HG03280 (cell line): ENCODE results near the gene BIRC6.

Source experiments
- ATAC-seq: cut with Tn5 transposase; IDR thresholded peaks from one replicate; pipeline ENCODE4 v1.9.1; 2021; ENCODE audit warnings: mild to moderate bottlenecking, moderate library complexity; ENCODE audit not compliant: unreplicated experiment

BIRC6 gene

GRCh38 chr2:32666704-32667103 lies 309.9 kb downstream of the BIRC6 start:
- ATAC-seq: no peak

- no peak for ATAC-seq
Measured at GRCh38 chr2:32668254-32668653, 311.4 kb downstream of the BIRC6 start.
